Hepatocyte (in vitro differentiated cells): Measurements from ENCODE around the gene GK.

Source experiments
- CTCF ChIP-seq: fragments of 200-600 bp; sonication (generic); IDR thresholded peaks from 2 replicates; pipeline ENCODE4 v1.5.1; 2016; ENCODE audit warnings: antibody characterized with exemption, mild to moderate bottlenecking; ENCODE audit not compliant: poor library complexity
- EZH2 ChIP-seq: fragments of 200-600 bp; sonication (generic); IDR thresholded peaks from 2 replicates; pipeline ENCODE4 v1.6.1; 2016; ENCODE audit warnings: antibody characterized with exemption, mild to moderate bottlenecking, borderline replicate concordance

DNA sequence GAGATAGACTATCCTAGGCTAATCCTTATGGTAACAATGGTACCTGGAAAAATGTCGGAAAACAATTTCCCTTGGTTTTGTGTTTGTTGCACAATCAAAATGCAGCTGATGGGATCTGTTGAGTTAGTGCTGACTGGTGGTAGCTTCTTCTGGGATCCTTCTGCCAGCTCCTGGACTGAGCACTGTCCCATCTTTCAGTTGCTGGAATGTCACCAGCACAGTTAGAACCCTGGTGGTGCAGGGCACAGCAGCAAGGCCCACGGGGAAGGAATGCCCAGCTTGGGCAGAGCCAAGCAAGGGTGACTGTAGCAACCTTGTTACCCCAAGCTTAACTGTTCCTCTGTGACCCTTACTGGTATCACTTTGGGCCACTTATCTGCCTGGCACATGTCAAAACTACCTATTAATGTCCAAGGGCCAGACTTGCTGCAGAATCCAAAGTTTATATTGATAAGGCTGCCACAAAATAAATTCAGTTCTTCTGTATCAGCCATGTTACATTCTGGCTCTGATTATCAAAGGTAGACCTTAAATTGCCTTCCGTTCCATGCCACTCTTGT lies 53.1 kb downstream of the GK start:
- TF ChIP-seq EZH2 (no peak), CTCF (no peak)
